Erythroblast (primary cell): ENCODE data around the gene STK39.

Source experiments
- GATA1 ChIP-seq: IDR thresholded peaks from 2 replicates; pipeline ENCODE4 v1.6.1; 2011; ENCODE audit warnings: low read depth, mild to moderate bottlenecking, control low read depth, low read length, moderate library complexity
- POLR2A ChIP-seq: IDR thresholded peaks from 2 replicates; pipeline ENCODE4 v1.6.1; 2011; ENCODE audit warnings: mild to moderate bottlenecking, low read length

- TF ChIP-seq POLR2A: no peak
- no peak for TF ChIP-seq GATA1
These were observed 257.3 kb downstream of the STK39 start for GRCh38 chr2:167990062-167990461.
